Left colon (tissue), 2 donors: Measurements from ENCODE around the gene EIF2B1. TPM values are rescaled to one million over a fixed set of nuclear protein-coding genes. Genes with fewer than 3 reads are reported as not detected.

Source experiments
- ATAC-seq: fragments of 200-7000 bp; cut with Tn5 transposase; one replicate; pipeline ENCODE4 v1.9.1; 2020; ENCODE audit warnings: mild to moderate bottlenecking, moderate library complexity
- DNase-seq, 2 donors: peaks; one replicate each; pipeline ENCODE4 v3.0.0-alpha.2; 2020
- intact Hi-C, 2 donors: fragments of 100-400 bp; cut with DNase I in 1 of 2; cut with micrococcal nuclease in 1 of 2; formaldehyde crosslinking; loops; one replicate each; pipeline versions ENCODE4 v1.11.2 to v1.14.0; 2022; cut with DNase I, micrococcal nuclease
- total RNA-seq, 2 donors: library from RNA; stranded (reverse); fragmentation: NEBNext Ultra II Directional; extraction: Animal tissue kit (Norgen Biotek cat#: 25700); gene quantifications; one replicate each; pipeline ENCODE4 v1.2.1, GENCODE V29; 2021
- donor health status: DM: no; HTN: no; CAD: no.
- donor health status: DM: yes; HTN: yes; CAD: no.

The EIF2B1 gene
- total RNA-seq, 2 donors from 2014 or later = 38.8 to 43.4 TPM

DNA sequence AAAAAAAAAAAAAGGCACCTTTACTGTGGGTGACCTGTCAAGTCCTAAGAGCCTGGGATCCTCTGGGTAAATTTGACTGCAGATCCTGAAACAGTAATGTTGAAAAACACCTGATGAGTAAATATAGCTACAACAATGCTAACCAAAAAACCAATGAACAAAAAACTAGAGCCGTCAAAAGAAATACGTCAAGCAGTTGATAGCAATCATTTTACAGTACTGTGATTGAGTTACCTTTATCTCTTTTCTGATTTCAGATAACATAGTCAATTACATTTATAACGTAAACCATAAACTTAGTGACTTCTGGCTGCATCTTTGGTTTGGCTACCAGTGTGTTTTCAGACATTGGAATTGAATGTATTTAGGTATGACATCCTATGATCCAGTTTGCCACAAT, 55.2 kb downstream of the EIF2B1 start:
- DNase-seq (no peak), ATAC-seq (no peak)
- intact Hi-C loops = no loop called here

GRCh38 chr12:123576611-123577010, 56.9 kb downstream of the EIF2B1 start:
- intact Hi-C loops = no loop called here
- DNase-seq = no peak
- ATAC-seq = no peak

DNA sequence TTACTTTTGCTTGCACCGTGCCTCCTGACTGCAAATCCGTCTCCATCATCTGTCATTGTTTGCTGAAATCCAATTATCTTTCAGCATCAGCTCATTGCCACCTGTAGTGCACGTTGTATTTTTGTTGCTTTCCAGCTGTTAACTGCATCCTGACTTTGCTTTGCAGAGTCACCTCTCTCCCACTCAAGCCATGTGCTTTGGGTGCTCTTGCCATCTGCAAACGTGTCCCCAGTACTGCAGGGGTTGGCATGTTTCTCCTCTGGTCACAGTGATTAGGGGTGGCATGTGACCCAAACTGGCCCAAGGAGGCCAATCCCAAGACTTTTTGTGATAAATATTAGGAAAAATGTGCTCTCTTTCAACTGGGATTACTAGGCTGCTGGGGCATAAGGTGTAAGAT, 59.6 kb downstream of the EIF2B1 start:
- intact Hi-C loops = no loop called here
- ATAC-seq = no peak
- DNase-seq = no peak

DNA sequence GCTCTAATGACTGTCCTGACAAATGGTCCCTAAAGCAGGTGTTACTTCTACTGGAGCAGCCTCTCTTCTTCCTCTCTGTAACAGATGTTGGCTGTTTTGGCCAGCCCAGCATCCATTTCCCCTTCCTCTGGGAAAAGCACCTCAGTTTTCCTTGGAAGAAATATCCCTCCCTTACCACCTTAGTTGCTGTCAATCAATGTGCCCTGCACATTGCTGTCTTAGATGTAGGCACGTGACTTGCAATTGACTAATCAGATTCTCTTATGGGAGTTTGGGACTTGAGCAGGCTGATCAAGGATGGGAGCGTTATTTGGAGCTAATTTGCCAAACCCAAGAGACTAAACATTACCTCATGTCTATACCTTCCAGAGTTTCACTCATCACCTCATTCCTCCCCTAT, 61.1 kb downstream of the EIF2B1 start:
- ATAC-seq (no peak), DNase-seq (no peak)
- intact Hi-C loops = no loop called here

DNA sequence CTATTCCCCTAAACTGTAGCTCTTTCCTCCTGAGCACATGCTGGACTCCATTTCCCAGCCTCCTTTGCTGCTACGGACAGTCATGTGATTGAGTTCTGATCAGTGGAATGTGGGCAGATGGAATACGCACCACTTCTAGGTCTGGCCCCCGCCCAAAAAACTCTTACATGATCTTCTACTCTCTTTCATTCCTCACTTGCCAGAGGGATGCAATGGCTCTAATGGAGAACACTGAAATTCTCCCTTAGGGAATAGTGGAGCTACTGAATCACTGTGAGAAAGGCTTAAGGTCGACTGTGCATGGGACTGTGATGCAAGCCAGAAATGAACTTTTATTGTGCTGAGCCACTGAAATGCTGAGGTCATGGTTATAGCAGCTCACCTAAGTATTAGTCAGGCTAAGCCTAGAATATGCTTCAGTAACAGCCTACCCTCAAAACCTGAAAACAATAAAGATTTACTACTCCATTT, 62.1 kb downstream of the EIF2B1 start:
- DNase-seq = peak in 1 of 2 donors; percentile 25
- ATAC-seq = peak; percentile 65
- intact Hi-C loops = no loop called here

Other genes with a start within 250 kb of the EIF2B1 start
- gene KMT5A, start 249.6 kb downstream of the EIF2B1 start, total RNA-seq = 10 to 100 TPM; 38.3 to 52.0 TPM
- 1 to 10 TPM; 1.1 to 1.9 TPM for gene RILPL2, start 197.0 kb downstream of the EIF2B1 start, total RNA-seq
- gene SNRNP35, start 175.5 kb downstream of the EIF2B1 start, total RNA-seq = 10 to 100 TPM; 18.7 to 23.8 TPM
- gene RILPL1, start 100.0 kb downstream of the EIF2B1 start, total RNA-seq = 1 to 10 TPM; 4.3 to 4.9 TPM
- 100 to 1,000 TPM; 229 to 262 TPM for gene TMED2, start 49.1 kb downstream of the EIF2B1 start, total RNA-seq
- gene DDX55, start 31.6 kb downstream of the EIF2B1 start, total RNA-seq = 10 to 100 TPM; 13.0 to 15.4 TPM
- 10 to 100 TPM; 19.6 to 25.1 TPM for gene GTF2H3, start 143 bp upstream of the EIF2B1 start, total RNA-seq
- gene TCTN2, start 37.4 kb upstream of the EIF2B1 start, total RNA-seq = 1 to 10 TPM; 4.8 to 6.0 TPM
- gene ATP6V0A2, start 78.7 kb upstream of the EIF2B1 start, total RNA-seq = 10 to 100 TPM; 31.3 to 32.6 TPM
- gene DNAH10, start 128.6 kb upstream of the EIF2B1 start, total RNA-seq = under 1 TPM; 0.15 to 0.39 TPM